ENCODE results near the gene CAMK2B.

CAMK2B gene

DNA sequence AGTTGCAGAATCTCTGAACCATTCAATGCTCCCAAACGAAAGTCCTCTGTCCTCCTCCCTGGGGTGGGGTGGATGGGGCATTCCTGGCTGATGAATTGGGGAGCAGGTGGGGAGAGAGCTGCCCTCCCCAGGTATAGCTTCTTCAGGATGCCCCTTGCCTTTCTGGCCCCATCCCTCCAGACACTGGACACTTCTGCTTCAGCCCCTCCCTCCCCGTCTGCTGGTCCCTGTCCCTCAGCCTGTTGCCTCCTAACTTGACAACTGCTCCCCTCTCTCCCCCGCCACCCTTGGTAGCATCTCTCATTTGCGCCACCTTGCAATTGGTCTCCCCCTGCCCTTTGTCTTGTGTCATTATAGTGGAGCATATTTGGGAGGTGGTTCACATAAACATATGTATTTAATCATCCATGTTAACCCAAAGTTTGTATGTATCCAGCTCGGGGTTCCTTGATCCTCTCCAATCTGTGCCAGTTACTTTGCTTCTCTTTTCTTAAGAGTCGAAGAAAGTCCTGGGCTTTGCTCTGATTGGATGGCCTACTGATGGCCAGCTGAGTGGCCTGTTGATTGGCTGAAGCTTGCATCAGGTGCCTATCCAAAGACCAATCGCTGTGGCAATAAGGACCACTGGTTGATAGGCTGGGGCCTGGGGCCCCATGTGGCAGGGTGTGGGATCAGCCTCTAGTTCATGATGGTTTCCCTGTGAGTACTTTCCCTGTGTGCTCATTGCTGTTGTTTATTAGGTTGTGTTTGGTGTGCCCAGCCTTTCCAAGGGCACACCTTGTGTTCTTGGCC lies 132.2 kb downstream of the CAMK2B start:
- Histone ChIP-seq H3K9ac (ENCODE audit: low read length) (no peak overlapping the region), H4K20me1 (ENCODE audit: low read depth, low read length) (no peaks in the 10 kb centered on the region), H3K27ac (ENCODE audit: low read depth, low read length) (no peak overlapping the region), H3K4me2 (ENCODE audit: low read depth, low read length, poor library complexity, severe bottlenecking) (no peak overlapping the region), H3K9me3 (ENCODE audit: insufficient read depth, low read length) (no peaks in the 10 kb centered on the region), H3K27me3 (ENCODE audit: low read length) (no peaks in the 10 kb centered on the region), H3K4me3 (ENCODE audit: insufficient read depth, low read length, poor library complexity, severe bottlenecking) (no peak overlapping the region), H2AFZ (ENCODE audit: low read depth, low read length, severe bottlenecking) (no peak overlapping the region), H3K79me2 (ENCODE audit: insufficient read depth, low read length) (no peaks in the 10 kb centered on the region), H3F3A (ENCODE audit: insufficient read depth) (no peaks in the 10 kb centered on the region), H3K9me2 (replicated peaks; ENCODE audit: insufficient read depth, low read length) (no peaks in the 10 kb centered on the region), H3K36me3 (ENCODE audit: low read length) (no peaks in the 10 kb centered on the region)
- TF ChIP-seq, protein P1, sequence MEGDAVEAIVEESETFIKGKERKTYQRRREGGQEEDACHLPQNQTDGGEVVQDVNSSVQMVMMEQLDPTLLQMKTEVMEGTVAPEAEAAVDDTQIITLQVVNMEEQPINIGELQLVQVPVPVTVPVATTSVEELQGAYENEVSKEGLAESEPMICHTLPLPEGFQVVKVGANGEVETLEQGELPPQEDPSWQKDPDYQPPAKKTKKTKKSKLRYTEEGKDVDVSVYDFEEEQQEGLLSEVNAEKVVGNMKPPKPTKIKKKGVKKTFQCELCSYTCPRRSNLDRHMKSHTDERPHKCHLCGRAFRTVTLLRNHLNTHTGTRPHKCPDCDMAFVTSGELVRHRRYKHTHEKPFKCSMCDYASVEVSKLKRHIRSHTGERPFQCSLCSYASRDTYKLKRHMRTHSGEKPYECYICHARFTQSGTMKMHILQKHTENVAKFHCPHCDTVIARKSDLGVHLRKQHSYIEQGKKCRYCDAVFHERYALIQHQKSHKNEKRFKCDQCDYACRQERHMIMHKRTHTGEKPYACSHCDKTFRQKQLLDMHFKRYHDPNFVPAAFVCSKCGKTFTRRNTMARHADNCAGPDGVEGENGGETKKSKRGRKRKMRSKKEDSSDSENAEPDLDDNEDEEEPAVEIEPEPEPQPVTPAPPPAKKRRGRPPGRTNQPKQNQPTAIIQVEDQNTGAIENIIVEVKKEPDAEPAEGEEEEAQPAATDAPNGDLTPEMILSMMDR (IDR thresholded peaks at IDR 0.05; ENCODE audit: insufficient read depth, low read length, poor library complexity, severe bottlenecking): no peak
- no peak for TF ChIP-seq EZH2phosphoT487 (conservative IDR thresholded peaks at IDR 0.05; ENCODE audit: low read length)

DNA sequence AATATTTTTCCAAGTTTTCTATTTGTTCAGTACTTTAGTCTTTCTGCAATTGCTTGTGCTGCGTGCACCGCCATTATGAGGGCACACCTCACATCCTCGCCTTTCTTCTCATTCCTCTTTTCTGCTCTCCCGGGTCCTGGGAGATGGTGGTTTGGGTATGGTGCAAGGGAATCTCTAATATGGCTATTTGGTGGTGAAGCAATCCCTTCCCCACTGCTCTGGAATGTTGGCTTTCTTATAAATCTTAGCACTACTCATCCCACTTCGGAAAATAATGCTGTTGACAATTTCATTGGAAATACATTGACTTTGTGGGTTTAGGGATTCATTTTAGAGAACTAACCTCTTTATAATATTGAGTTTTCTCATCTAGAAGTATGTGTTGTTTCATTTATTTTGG lies 134.2 kb downstream of the CAMK2B start:
- no peaks in the 10 kb centered on the region for H3K27me3 ChIP-seq (ENCODE audit: low read length)
- no peaks in the 10 kb centered on the region for H4K20me1 ChIP-seq (ENCODE audit: low read depth, low read length)
- H3K9ac ChIP-seq (ENCODE audit: low read length): no peak overlapping the region
- no peak overlapping the region for H2AFZ ChIP-seq (ENCODE audit: low read depth, low read length, severe bottlenecking)
- no peak overlapping the region for H3K27ac ChIP-seq (ENCODE audit: low read depth, low read length)
- H3K36me3 ChIP-seq (ENCODE audit: low read length): no peaks in the 10 kb centered on the region
- H3K4me3 ChIP-seq (ENCODE audit: insufficient read depth, low read length, poor library complexity, severe bottlenecking): no peak overlapping the region
- H3K9me2 ChIP-seq (replicated peaks; ENCODE audit: insufficient read depth, low read length): no peaks in the 10 kb centered on the region
- H3K79me2 ChIP-seq (ENCODE audit: insufficient read depth, low read length): no peaks in the 10 kb centered on the region
- TF ChIP-seq, protein P1 (IDR thresholded peaks at IDR 0.05; ENCODE audit: insufficient read depth, low read length, poor library complexity, severe bottlenecking): no peak
- no peak for TF ChIP-seq EZH2phosphoT487 (conservative IDR thresholded peaks at IDR 0.05; ENCODE audit: low read length)
- no peaks in the 10 kb centered on the region for H3F3A ChIP-seq (ENCODE audit: insufficient read depth)
- H3K4me2 ChIP-seq (ENCODE audit: low read depth, low read length, poor library complexity, severe bottlenecking): no peak overlapping the region
- H3K9me3 ChIP-seq (ENCODE audit: insufficient read depth, low read length): no peaks in the 10 kb centered on the region

DNA sequence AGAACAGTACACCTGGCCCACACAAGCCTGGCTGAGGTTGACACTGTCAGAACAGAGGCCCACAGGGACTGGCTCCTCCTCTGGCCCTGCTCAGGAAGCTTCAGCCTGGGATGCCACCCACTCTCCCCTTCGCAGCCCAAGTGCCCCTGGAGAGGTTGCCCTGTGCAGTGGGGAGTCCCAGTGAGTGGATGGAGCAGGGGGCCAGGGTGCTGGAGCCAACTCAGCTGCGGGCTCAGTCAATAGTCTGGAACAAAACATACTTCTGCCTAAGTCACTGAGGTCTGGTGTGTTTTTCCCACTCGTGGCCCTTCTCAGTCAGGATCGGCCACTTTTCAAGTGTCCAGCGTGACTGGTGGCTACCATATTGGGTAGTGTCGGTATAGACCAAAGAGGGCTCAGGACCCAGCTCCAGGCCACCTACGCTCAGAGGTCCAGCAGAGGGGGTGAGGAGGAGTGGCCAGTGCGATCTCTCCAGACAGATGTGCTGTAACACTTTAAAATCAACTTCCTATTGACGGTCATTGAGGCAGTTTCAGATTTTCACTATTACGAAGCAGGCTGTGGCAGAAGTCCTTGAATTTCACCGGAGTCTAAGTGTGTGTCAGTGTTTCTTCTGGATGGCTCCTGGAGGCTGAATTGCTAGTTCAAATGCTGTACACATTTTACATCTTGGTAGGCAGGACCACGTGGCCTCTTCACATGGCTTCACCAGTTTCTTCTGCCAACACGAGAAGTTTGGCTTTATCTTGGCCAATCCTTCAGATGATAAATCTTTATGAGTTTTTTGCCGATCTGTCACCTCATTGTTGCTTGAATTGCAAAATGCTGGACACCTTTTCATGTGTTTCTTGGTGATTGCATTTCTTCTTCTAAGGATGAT lies 135.2 kb downstream of the CAMK2B start:
- Histone ChIP-seq H2AFZ (ENCODE audit: low read depth, low read length, severe bottlenecking) (no peak overlapping the region), H3K9me2 (replicated peaks; ENCODE audit: insufficient read depth, low read length) (no peaks in the 10 kb centered on the region), H3F3A (ENCODE audit: insufficient read depth) (no peaks in the 10 kb centered on the region), H3K9me3 (ENCODE audit: insufficient read depth, low read length) (no peaks in the 10 kb centered on the region), H3K79me2 (ENCODE audit: insufficient read depth, low read length) (no peaks in the 10 kb centered on the region), H3K27me3 (ENCODE audit: low read length) (no peaks in the 10 kb centered on the region), H3K9ac (ENCODE audit: low read length) (no peak overlapping the region), H3K36me3 (ENCODE audit: low read length) (no peaks in the 10 kb centered on the region), H3K4me3 (ENCODE audit: insufficient read depth, low read length, poor library complexity, severe bottlenecking) (no peak overlapping the region), H3K4me2 (ENCODE audit: low read depth, low read length, poor library complexity, severe bottlenecking) (no peak overlapping the region), H4K20me1 (ENCODE audit: low read depth, low read length) (no peaks in the 10 kb centered on the region), H3K27ac (ENCODE audit: low read depth, low read length) (no peak overlapping the region)
- TF ChIP-seq, protein P1 (IDR thresholded peaks at IDR 0.05; ENCODE audit: insufficient read depth, low read length, poor library complexity, severe bottlenecking): no peak
- no peak for TF ChIP-seq EZH2phosphoT487 (conservative IDR thresholded peaks at IDR 0.05; ENCODE audit: low read length)
